Activated CD8-positive, alpha-beta memory T cell treated with anti-CD3 and anti-CD28 coated beads, Interleukin-2, amount 50 U/mL, for 1 hour (primary cell): ENCODE measurements around the gene SFTPD.
"Not testable (repeated sequence)": the region's sequence is repeated elsewhere in the genome, so short reads cannot be mapped to it uniquely, and the experiment has no call there.

Experiments used
- DNase-seq: peaks from one replicate; pipeline ENCODE4 v3.0.0-alpha.2; 2020; ENCODE audit errors: extremely low read depth

Gene SFTPD

DNA sequence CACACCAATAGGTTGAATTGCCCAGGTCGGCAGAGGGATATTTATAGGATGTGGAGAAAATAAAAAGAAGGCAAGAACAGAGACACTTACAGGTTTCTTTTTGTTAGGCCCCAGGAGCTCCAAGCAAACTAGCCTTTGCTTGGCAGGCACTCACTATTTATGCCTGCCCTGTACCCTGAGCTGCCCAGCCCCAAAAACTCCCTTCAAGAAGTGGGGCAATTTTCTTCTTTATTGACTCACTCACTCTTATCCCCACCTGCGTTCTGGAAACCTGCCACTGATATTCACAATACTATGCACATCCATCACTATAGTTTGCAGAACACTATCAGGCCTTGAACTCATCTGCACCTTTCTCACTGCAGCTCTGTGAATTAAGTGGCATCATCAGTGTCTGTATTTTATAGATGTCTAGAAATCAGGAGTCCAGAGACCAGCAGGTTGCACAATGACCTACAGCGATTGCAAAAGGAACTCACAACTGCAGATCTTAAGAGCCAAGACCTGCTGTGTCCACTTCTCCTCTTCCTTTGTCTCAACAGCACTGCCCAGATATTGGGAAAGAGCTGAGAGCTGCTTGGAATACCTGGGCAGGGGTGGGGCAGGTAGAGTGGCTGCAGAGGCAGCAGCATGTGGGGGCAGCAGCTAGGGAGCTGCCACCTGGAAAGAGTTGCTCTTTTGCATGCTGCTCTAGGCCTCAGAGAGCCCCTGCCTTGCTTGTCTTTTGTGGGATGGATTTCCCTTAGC, at the start of gene SFTPD:
Gene SFTPD, minus strand, starts transcription at position 130 of the 747 bp plus-strand sequence. CDS start 2,446 bp downstream, outside the sequence.
- no peak for DNase-seq

DNA sequence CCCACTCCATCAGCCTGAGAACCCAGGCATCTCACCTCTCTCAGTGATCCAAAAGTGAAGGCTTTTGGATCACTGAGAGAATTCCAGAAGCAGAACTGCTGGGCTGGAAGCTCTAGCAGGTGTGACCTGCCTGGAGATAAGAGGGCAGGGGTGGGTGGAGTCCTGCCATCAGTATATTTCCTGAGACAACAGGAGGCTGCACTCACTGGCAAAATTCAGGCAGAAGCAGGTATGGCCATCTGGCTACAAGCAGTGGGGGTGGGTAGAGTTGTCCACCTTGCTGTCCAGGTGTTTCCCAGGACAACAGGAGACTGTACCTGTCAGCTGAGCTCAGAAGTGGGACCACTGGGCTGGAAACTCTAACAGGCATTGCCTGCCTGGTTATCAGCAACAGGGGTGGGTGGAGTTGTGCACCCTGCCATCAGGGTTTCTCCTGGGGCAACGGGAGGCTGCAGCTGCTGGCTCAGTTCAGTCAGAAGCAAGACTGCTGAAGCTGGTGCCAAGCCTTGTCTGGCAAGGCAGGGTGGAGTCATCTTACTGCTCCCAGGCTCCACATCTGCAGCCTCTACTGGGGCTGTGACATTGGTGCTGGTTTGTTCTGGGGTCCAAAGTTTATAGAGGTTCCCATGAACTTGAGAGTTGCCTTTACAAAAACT, 47.2 kb upstream of the SFTPD start:
- no peak for DNase-seq

DNA sequence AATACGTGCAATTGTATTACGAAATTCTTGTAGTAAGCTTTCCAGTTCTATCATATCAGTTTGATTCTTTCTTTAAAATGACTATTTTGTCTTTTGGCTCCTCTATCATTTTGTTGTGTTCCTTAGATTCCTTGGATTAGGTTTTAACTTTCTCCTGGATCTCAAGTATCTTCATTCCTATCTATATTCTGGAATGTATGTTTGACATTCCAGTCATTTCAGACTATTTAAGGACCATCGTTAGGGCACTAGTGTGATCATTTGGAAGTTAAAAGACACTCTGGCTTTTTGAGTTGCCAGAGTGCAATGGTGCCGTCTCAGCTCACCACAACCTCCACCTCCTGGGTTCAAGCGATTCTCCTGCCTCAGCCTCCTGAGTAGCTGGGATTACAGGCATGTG, 45.7 kb upstream of the SFTPD start:
- DNase-seq, result no peak

DNA sequence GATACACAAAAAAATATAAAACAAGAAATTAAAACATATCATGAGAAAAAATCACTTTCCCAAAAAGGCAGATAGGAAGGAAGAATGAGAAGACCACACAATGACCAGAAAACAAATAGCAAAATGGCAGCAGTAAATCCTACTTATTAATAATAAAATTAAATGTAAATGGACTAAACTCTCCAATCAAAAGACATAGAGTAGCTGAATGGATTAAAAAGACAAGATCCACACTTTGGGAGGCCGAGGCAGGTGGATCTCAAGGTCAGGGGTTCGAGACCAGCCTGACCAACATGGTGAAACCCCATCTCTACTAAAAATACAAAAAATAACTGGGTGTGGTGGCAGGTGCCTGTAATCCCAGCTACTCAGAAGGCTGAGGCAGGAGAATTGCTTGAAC, 39.3 kb upstream of the SFTPD start:
- not testable (repeated sequence) for DNase-seq

DNA sequence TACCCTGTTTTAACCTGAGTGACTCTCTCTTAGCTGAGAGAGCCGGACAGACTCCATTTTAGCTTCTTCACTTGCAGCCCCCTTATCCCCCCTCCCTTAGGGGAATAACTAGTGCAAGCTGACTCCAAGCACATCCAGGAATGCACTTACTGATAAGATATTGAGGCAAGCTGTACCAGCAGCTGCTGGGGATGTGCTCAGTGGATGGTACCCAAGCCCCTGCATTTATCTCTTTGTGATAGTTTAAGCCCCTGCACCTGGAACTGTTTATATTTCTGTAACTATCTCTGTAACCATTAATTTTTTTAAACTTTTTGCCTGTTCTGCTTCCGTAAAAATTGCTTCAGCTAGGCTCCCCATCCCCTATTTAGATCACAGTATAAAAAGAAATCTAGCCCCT, 37.8 kb upstream of the SFTPD start:
- DNase-seq, result not testable (repeated sequence)

DNA sequence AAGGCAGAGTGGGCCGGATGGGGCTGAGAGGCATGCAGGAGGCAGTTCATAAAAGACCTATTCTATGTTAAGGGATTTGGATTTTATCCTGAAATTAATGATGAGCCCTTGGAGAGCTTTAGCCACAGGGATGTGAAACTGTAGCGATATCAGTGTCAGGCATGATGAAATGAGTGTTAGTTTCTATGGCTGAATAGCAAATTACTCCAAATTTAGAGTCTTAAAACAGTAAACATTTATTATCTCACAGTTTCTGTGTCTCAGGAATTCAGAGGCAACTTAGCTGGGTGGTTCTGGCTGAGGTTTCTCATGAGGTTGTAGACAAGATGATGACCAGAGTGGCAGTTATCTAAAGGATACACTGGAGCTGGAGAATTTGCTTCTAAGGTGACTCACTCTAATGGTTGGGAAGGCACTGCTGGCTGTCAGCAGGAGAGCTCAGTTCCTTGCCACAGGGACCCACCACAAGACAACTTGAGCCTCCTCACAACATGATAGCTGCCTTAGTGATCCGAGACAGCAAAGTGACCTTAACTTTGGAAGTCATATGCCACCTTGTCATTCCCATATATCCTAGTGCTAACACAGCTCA, 36.7 kb upstream of the SFTPD start:
- DNase-seq, result no peak

DNA sequence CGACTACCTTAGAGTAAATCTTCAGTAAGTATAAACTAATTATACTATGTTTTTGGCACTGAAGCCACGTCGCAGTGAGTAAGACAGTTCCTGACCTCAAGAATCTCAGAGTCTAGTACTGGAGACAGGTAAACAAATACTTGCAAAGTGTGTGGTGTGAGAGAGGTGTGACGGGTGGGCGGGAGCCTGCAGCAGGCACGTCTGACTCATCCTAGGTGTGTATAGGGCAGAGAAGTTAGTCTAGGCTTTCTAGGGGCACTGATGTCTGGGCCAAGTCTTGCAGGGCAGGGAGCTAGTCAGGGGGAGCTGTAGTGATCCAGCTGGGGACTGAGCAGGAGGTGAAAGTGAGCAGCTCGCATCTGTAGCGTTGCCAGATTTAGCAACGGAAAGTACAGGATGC, 35.9 kb upstream of the SFTPD start:
- DNase-seq, result no peak

DNA sequence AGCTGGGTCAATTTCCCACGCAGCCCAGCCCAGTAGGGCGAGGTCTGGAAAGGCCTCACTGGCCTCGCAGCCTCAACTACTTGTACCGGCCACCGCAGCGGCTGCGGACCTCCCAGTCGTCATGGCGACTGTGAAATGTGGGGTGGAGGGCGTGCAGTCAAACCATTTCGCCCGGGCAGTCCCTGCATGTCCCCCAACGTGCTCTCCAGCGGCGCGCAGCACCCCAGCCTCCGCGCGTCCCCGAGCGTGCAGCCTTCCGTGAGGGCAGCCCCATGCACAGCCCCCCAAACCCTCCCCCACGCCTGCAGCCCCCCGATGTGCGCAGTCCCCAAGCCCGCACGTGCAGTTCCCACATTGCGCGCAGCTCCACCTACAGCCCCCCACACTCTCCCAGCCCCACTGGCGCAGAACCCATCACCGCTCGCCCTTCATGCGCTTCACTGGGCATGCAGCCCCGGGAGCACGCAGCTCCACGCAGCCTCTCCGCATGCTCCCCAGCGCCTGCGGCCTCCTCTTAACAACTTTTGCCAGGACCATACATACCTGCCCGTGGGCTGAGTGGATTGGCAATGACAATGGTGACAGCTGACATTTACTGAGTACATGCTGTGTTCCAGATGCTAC, 34.5 kb upstream of the SFTPD start:
- no peak for DNase-seq

DNA sequence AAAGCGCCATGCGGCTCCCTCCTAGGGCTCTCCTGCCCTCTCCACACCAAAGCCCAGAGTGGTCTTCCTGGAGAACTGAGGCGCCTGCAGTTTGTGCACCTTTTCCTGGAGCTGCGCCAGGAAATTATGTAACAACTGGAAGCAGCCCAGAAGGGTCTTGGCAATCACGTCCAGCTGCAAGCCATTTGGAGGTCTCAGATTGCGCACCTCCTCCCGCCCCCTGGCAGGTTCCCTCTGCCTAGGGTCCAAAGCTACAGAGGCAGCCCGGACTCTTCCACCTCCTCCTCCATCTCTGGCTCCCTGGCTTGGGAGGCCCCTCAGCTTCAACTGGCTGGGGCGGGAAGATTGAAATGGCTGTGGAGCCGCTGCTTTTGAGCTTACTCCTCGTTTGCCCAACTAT, 34.0 kb upstream of the SFTPD start:
- DNase-seq, result no peak

DNA sequence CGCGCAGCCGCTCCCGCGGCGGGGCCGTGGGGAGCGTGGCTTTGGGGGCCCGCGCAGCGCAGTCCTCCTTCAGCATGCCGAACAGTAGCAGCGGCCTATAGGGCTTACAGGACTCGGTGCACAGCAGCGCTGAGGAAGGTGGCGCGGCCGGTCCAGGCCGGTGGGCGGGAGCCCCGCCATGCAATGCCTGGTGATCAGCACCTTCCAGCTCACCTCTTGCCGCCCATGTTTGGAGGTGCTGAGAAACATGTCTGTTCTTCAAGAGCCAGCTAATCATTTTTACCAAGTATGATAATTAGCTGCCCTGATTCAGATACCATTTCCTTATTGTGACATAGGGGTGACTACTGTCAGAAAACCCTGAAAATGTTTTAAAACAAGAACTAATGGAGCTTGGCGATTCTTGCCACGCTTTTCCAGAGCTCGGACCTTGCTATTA, 33.5 kb upstream of the SFTPD start:
- DNase-seq, result no peak

DNA sequence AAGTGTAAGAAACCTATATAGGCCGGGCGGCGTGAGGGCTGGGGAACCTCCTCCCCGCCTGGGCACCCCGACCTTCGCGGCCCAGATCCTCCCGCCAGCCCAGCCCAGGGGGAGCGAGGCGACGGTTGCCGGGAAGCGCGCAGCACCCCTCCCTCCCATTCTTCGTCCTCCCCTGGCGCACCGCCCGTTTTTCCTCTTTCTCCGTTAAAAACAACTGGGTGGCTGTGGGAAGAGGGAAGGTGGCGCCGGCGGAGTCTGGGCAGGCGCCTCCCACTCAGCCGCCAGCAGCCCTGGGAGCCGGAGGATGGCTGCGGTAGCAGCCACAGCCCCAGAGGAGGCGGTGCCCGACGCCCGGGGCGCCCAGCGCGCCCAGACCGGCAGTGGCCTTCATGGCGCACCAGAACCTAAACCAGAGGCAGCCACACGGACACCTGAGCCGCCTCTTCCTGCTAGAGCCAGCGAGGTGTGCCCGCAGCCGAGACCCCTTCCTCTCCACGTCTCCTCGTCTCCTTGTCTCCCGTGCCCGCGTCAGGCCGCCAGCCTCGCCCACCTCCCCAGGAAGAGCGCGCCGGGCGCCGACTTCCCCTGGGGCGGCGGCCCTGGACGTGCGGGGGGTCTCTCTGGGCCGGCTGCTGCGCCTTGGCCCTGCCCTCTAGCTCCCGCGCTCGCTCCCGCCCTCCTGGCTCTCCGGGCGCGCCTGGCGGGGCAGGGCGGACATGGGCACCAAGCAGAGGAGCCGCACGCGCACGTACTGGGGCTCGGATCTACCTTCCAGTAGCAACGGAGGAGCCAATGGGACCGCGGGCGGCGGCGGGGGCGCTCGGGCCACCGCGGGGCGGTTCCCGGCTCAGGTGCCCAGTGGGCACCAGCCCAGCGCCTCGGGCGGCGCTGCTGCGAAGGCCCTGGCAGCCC, 32.8 kb upstream of the SFTPD start:
- no peak for DNase-seq

DNA sequence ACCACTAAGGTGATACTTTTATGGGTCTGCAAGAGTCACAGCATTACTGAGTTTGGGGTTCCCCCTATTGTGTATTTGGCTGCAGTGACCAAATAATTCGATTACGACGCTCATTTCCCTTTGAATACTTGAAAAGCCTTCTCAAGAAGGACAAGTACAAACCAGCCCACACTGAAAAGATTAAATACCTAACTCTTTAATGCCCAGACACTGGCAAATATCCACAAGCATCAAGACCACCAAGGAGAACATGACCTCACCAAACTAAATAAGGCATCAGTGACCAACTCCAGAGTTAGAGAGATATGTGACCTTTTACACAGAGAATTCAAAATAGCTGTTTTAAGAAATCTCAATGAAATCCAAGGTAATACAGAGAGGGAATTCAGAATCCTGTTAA, 31.8 kb upstream of the SFTPD start:
- no peak for DNase-seq

DNA sequence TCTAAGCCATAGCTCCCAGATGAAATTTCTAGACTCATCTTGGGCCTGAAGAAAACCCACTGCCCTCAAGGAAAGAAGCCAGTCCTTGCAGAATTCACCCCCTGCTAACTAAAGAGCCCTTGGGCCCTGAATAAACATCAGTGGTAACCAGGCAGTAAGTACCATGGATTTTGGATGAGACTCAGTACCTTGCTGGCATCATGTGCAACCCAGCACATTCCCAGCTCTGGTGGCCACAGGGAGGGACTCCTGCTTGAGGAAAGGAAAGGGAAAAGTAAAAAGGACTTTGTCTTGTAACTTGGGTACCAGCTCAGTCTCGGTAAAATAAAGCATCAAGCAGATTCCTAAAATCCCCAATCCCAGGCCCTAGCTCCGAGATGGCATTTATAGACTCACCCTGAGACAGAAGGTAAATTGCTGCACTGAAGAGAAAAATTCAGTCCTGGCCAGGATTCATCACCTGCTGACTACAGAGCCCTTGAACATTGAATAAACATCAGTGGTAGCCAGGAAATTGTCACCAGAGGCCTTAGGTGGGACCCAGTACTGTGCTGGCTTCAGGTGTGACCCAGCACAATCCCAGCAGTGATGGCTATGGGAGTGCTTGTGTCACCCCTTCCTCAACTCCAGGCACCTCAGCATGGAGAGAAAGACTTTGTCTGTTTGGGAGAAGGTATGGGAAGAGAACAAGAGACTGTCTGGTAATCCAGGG, 31.2 kb upstream of the SFTPD start:
- no peak for DNase-seq

DNA sequence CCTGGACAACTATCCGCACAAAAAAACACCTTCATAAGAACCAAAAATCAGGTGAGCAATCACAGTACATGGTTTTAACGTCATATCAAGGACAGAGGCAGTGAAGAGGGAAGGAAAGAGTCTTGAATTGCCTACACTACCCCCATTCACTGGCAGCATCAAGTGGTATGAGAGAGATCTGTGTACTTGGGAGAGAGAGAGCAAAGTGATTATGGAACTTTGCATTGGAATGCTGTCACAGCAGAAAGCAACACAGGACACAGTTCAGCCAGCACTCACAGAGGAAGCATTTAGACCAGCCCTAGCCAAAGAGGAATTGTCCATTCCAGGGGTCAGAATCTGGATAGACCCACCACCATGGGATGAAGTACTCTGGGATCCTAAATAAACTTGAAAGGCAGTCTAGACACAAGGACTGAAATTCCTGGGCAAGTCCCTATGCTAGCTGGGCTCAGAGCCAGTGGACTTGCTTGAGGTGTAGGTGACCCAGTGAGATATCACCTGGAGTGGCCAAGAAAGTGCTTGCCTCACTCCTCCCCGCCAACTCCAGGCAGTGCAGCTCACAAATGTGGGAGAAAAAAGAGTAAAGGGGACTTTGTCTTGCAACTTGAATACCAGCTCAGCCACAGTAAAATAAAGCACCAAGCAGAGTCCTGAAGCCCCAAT, 30.5 kb upstream of the SFTPD start:
- no peak for DNase-seq

DNA sequence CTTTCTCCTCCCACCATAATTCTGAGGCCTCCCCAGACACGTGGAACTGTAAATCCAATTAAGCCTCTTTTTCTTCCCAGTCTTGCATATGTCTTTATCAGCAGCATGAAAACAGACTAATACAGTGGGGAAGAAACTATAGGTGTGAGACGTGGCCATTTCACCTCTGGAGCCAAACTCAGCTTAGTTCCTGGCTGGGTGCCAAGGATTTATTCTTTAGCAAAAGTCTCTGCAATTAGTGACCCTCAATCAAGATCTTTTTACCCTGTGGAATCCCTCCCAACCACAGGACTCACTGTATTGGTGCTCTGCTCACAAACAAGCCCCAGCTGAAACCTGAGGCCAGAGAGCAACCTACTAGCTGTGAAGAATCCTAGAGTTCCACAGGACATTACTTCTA, 28.1 kb upstream of the SFTPD start:
- DNase-seq, result no peak

DNA sequence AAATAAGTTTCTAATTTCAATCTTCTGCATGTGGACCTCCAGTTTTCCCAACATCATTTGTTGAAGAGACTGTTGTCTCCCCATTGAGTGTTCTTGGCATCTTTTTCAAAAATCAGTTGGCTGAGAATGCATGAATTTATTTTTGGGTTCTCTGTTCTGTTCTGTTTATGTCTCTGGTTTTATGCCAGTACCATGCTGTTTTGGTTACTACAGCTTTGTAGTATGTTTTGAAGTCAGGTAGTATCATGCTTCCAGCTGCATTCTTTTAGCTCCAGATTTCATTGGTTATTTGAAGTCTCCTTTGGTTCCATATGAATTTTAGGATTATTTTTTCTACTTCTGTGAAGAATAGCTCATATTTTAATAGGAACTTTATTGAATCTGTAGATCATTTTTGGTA, 21.2 kb upstream of the SFTPD start:
- DNase-seq, result no peak

DNA sequence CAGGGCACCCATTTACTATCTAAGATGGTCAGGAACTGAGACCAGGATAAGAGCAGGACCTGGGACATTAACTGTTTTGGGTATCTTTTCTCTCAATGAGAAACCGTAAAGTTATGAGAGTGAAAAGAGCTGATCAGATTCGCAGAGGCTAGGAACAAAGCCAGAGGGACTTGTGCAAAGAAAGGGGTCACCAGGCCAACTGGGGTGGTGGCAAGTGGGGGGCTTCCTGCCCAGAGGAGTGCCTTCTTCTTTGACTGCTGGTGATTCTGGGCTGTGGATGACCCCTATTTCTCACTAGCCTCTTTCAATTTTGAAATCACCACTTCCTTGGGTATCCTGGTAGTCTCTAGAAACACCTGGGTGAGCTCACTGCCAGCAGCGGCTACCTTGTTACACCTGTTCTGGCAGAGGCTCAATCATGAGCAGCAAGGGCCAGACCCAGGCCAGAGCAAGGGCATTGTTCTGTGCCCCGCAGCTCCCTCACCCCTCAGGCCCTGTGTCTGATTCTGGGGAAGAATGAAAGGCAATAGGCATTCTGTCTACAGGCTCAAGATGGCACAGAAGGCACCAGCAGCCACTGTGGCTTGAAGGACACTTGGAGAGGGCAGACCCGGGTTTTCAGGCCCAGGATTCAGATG, 999 bp downstream of the SFTPD start:
- no peak for DNase-seq

DNA sequence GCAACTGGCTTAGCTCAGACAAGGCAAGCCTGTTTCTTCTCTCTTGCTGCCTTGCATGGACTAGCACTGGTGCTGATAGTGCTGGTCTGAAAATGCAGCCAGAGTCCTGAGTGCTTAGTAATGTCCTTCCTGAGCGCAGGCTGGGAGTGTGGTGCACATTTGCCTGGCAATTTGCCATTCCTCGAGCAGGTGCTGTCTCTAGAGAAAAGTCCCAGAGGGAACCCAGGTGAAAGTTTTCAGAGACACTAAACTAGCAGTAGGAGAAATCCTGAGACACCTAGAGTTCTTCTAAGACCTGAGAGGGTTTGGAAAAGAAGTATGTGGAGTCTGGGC, 1.9 kb downstream of the SFTPD start:
- no peak for DNase-seq

DNA sequence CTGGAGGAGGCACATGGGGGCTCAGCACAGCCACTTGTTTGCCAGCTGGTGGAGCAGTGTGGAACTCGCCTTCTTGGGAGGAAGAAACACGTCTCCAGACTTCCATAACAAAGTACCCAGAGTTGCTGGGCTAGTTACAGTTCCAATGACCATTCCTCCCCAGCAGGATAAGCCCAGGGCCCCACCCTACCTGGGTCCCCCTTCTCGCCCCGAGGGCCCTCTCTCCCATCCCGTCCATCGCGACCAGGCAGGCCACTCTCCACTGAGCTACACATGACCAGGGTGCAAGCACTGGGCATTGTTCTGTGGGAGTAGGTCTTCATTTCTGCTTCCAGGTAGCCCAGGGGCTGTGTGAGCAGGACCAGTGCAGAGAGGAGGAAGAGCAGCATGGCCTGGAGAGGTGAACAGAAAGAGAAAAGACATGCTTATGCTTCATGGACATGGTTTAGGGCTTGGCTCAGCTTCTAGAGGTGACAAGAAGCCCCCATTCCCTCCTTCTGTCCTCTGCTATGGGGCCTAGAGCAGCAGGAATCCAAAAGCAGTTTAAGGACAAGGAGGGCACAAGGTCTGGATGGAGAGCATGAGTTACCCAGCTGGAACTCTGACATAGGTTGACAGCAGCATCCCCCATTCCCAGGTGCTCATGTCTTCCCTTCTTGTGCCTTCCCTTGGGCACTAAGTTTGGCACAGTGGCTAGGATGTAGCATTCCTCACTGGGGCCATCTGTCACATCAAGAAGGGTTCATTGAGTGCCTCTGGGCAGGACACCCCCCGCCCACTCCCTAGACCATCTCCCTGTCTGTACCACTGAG, 2.4 kb downstream of the SFTPD start:
- DNase-seq, result no peak
